ENCODE data around the gene IP6K2. TPM values are rescaled to one million over a fixed set of nuclear protein-coding genes. Genes with fewer than 3 reads are reported as not detected.
A peak's percentile ranks its signal among the peaks of the same experiment; 100 is the strongest.

The IP6K2 gene
- total and polyA plus RNA-seq, 2 of the 13 experiments (the other 11 are each of a cell fraction or from before 2014, with no cell fraction given) = 85.5 to 112 TPM

- ChIA-PET POLR2A (interaction anchor here (2.5 to 4.0 kb wide), 2 partner anchors 10 to 33 kb away, joined by 10 to 20 read pairs; partner anchors contain the start of gene IP6K2), CTCF (ENCODE audit: low intra/inter-chr PET ratio, low total read pairs) (no interaction called here)
- intact Hi-C loops (cut with micrococcal nuclease; ENCODE audit: unreplicated experiment) = no loop called here
Measured at GRCh38 chr3:48707157-48707556, 9.9 kb downstream of the IP6K2 start.

GRCh38 chr3:48702320-48702920 is 14.6 kb downstream of the IP6K2 start:
- POLR2A ChIA-PET = no interaction called here
- H3K27me3 ChIP-seq (ENCODE audit: control insufficient read depth in 1 of 2, insufficient read depth in 2 of 2, low read length in 2 of 2) = no peaks in the 10 kb centered on the region
- peaks cover 9 to 39% of the 10 kb centered on the region in 2 experiments for H3K36me3 ChIP-seq (replicated peaks in 1 of 2; ENCODE audit: control insufficient read depth in 1 of 2, insufficient read depth in 2 of 2, low read length in 2 of 2)
- in situ Hi-C loops (cut with HindIII; ENCODE audit: extremely low pct_ligation_motif_present, low pct_unique_long_range_greater_than_20kb) = no loop called here
- no peak overlapping the region for H3K4me2 ChIP-seq (ENCODE audit: low read depth, low read length)
- no peaks in the 10 kb centered on the region for H3K9me3 ChIP-seq (ENCODE audit: low read length)
- ATAC-seq (no peak), DNase-seq (ENCODE audit: low spot score) (no peak), FAIRE-seq (no peak)
- no peak overlapping the region for H2AFZ ChIP-seq (ENCODE audit: low read length)
- intact Hi-C loops (cut with micrococcal nuclease; ENCODE audit: unreplicated experiment) = no loop called here
- H3K79me2 ChIP-seq (ENCODE audit: insufficient read depth, low read length) = peaks cover 83% of the 10 kb centered on the region
- 95% methylated on average over 6 of the region's 6 CpGs for WGBS (ENCODE audit: low lambda C conversion rate)
- H3K4me3 ChIP-seq (replicated peaks in 1 of 3; ENCODE audit: insufficient read depth in 1 of 3, low read depth in 2 of 3, low read length in 3 of 3) = no peak overlapping the region
- CTCF ChIA-PET (ENCODE audit: low intra/inter-chr PET ratio, low total read pairs) = no interaction called here
- H3K27ac ChIP-seq (ENCODE audit: extremely low read length, insufficient read depth, low read length) = no peak overlapping the region
- peaks cover 68% of the 10 kb centered on the region for H4K20me1 ChIP-seq (ENCODE audit: insufficient read depth, low read length)
- H3K4me1 ChIP-seq (ENCODE audit: insufficient read depth, low read length) = no peaks in the 10 kb centered on the region
- no TSS peak for BruUV-seq (replicated peaks)
- TF ChIP-seq ATF3 (CRISPR knock-in tag; IDR thresholded peaks at IDR 0.05) (no peak), ZNF816 (CRISPR knock-in tag; IDR thresholded peaks at IDR 0.05; ENCODE audit: borderline replicate concordance) (no peak), ZNF770 (CRISPR knock-in tag; IDR thresholded peaks at IDR 0.05) (peak; percentile 63; the same call in 1 of the 2 replicates), ZNF121 (CRISPR knock-in tag; IDR thresholded peaks at IDR 0.05) (peak; percentile 88)
- no peak overlapping the region for H3K9ac ChIP-seq (ENCODE audit: insufficient read depth, low read depth, low read length)

More at GRCh38 chr3:48707157-48707556, 9.9 kb downstream of the IP6K2 start:
- no peak for TF ChIP-seq ZNF317 (CRISPR knock-in tag; IDR thresholded peaks at IDR 0.05)
- no peak overlapping the region for H2AFZ ChIP-seq (ENCODE audit: low read length)
- H3K4me1 ChIP-seq (ENCODE audit: insufficient read depth, low read length) = peaks cover 25% of the 10 kb centered on the region
- no peak overlapping the region for H3K9ac ChIP-seq (ENCODE audit: insufficient read depth, low read depth, low read length)
- no TSS peak for BruUV-seq (replicated peaks)
- H3K36me3 ChIP-seq (replicated peaks in 1 of 2; ENCODE audit: control insufficient read depth in 1 of 2, insufficient read depth in 2 of 2, low read length in 2 of 2) = peaks cover 17 to 47% of the 10 kb centered on the region in 2 experiments
- no peak for DNase-seq (ENCODE audit: low spot score)
- peaks cover 86% of the 10 kb centered on the region for H3K79me2 ChIP-seq (ENCODE audit: insufficient read depth, low read length)
- H3K4me2 ChIP-seq (ENCODE audit: low read depth, low read length) = no peak overlapping the region
- H3K27me3 ChIP-seq (ENCODE audit: control insufficient read depth in 1 of 2, insufficient read depth in 2 of 2, low read length in 2 of 2) = no peaks in the 10 kb centered on the region
- H3K27ac ChIP-seq (ENCODE audit: extremely low read length, insufficient read depth, low read length) = no peak overlapping the region
- no peak for ATAC-seq
- WGBS (ENCODE audit: low lambda C conversion rate) = 97% methylated on average over 5 of the region's 5 CpGs
- peaks cover 71% of the 10 kb centered on the region for H4K20me1 ChIP-seq (ENCODE audit: insufficient read depth, low read length)
- no peak for FAIRE-seq
- H3K4me3 ChIP-seq (replicated peaks in 1 of 3; ENCODE audit: insufficient read depth in 1 of 3, low read depth in 2 of 3, low read length in 3 of 3) = no peak overlapping the region
- no peaks in the 10 kb centered on the region for H3K9me3 ChIP-seq (ENCODE audit: low read length)
- in situ Hi-C loops (cut with HindIII; ENCODE audit: extremely low pct_ligation_motif_present, low pct_unique_long_range_greater_than_20kb) = no loop called here

Data from HepG2 (cell line).